Activated T-helper 9 cell treated with anti-CD3 and anti-CD28 coated beads, Interleukin-2, amount 50 U/mL, for 16 hours (primary cell): ENCODE measurements around the gene RNF19B.
"Not testable (repeated sequence)": the region's sequence is repeated elsewhere in the genome, so short reads cannot be mapped to it uniquely, and the experiment has no call there.

Experiments
- DNase-seq: peaks from one replicate; pipeline ENCODE4 v3.0.0-alpha.2; 2020; ENCODE audit warnings: low read depth

Gene RNF19B

GRCh38 chr1:32928285-32928684, 36.3 kb downstream of the RNF19B start:
- DNase-seq: no peak

- DNase-seq: no peak
Observed at GRCh38 chr1:32927441-32927840, 37.2 kb downstream of the RNF19B start.

DNA sequence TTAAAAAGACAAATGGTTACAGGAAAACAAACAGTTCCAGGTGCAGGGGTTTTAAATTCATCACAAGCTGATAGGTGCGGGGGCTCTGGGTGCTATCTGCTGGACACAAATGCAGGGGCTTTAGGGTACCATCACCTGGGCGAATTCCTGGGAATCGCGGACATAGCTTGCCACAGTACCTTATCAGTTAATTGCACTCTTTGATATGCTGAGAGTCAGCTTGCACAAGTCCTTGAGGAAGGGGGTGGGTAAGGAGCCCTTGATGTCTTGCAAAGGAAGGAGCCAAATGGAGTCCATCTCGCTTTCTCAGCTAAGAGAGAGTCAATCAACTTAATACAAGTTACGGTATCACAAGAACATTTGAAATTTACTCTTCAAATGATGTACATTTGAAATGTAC, 38.0 kb downstream of the RNF19B start:
- DNase-seq: no peak

DNA sequence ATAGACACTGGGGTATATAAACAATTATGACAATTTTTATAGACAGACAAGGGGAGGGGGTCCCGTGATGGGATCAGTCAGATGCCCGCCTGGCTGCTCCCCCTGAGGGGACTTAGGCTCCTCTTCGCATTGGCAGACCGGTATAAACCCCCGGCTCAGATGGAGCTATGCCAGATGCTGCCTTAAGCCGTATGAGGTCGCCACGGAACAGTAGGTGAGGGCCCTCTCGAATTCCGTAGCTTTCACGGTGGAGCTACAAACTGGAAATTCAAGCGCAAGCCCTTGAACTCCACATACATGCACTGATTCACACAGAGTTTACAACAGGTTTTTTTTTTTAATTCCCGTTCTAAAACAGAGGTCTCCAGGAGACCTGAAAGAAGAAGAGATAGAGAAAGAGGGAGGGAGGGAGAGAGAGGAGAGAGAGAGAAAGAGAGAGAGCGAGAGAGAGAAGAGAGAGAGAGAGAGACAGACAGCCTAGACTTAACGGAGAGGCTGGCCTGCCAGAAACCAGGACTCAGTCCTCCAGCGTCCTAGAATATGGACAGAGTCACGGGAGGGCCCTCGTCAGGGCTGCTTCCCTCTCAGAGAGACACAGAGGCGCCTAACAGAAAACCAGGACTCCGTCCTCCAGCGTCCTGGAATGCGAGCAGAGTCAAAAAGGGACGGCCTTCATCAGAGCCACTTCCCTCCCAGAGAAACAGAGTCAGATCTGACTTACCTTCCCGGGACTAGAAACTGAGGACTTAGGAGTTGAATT, 39.0 kb downstream of the RNF19B start:
- DNase-seq: no peak

DNA sequence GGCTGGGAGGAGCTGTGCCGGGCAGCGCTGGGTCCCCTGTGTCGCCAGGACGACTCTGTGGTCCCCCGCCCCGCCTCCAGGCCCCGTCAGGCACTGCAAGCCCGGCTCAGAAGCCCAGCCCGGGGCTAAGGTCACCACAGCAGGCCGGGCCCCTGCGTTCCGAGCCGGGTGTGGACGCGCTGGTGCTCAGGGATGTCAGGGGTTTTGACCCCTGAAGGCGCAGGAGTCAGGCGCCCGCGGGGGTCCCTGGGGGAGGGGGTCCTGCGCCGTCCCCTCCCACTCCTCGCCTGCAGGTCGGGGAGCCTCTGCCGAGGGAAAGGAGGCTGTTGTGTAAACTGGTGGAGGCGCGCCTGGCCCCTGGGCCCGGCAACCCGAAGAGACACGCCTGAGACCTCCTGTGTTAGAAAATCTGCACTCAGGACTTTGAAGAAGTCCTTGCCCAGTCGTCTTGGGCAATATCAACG, 39.7 kb downstream of the RNF19B start:
- DNase-seq: no peak

DNA sequence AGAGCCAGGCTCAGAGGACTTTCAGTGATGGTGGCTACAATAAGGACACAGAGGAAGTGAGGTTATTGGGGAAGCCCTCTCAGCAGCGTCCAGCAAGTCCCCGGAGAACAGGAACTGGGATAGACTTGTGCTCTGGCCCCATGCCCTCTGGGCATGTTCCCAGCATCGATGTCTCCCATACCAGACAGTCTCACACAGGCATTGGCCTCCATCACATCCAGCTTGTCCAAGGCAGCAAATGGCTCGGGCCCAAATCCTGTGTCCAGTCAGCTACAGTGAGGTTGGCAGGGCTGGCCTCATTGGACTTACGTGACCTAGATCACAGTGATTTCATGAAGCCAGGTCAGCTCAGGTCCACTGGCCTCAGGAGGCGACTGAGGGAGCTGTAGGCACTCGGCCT, 43.8 kb downstream of the RNF19B start:
- no peak for DNase-seq

GRCh38 chr1:32919811-32920733, 44.5 kb downstream of the RNF19B start:
- DNase-seq: no peak

- DNase-seq: no peak
Observed at GRCh38 chr1:32918179-32918578, 46.4 kb downstream of the RNF19B start.

DNA sequence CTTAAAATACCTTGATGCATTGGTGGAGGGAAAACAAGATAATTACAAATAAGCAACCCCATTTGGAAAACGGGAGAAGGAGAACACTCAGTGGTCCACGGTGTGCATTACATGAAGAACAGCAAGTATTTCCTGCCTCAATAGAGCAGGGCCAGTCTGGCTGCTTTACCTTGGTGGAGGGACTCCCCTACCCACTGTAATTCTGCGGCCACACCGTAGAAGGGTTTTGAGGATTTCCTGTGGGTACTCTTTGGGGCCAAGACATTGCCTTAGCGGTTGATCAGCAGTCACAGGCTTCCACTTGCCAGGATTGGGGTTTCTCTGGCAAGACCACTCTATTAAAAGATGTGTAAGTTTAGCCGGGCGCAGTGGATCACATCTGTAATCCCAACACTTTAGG, 47.1 kb downstream of the RNF19B start:
- no peak for DNase-seq

DNA sequence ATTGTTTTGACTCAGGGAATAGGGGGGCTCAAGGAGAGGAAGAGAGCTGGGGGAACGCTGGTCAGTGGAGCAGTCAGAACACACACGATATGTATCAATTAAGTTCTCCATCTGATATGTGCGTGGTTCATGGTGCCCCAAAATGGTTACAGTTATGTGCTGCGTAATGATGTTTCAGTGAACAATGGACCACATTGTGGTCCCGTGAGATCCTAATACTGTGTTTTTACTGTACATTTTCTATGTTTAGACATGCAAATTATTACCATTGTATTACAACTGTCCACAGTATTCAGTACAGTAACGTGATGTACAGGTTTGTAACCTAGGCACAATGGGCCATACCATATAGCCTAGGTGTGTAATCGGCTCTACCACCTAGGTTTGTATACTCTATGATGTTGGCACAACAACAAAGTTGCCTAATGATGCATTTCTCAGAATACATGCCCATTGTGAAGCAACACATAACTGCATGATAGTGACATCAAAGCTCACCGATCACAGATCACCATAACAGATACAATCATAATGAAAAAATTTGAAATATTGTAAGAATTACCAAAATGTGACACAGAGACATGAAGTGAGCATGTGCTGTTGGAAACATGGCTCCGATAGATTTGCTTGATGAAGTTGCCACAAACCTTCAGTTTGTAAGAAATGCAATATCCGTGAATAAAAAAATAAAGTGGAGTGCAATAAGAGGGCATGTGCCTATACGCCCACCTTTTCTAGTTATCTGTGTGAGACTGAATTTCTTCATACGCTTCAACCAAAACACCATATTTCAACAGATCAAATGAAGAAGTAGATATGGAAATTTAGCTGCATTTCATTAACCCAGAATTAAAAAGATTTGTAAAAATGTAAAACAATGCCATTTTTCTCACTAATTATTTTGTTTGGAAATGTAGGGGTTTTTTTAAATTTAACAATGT, 48.6 kb downstream of the RNF19B start:
- no peak for DNase-seq

- no peak for DNase-seq
Observed at GRCh38 chr1:32910319-32910718, 54.3 kb downstream of the RNF19B start.

GRCh38 chr1:32907435-32907834, 57.2 kb downstream of the RNF19B start:
- DNase-seq: no peak

DNA sequence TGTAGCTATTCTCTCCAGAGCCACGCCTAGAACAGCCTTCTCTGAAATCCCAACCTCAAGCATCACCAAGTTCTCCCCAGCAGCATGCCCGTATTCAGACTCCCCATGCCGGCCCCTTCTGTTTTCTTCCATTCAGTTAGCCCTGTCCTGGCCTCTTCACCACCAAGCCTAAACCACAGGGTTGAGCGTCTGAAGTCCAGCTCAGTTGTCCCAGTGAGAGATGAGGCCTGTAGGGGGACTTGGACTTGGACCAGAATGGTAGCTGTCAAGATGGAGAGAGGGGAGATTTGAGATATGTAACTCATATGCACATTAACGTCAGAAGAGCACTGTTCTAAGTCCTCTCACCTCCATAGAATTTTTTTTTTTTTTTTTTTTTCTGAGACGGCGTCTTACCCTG, 58.0 kb downstream of the RNF19B start:
- DNase-seq: no peak

DNA sequence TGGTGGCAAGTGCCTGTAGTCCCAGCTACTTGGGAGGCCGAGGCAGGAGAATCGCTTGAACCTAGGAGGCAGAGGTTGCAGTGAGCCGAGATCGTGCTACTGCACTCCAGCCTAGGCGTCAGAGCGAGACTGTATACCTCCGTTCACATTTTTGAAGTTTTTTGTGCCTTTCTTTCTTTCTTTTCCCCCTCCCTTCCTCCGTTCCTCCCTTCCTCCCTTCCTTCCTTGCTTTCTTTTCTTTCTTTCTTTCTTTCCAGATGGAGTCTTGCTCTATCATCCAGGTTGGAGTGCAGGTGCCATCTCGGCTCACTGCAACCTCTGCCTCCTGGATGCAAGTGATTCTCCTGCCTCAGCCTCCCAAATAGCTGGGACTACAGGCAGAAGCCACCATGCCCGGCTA, 59.0 kb downstream of the RNF19B start:
- DNase-seq: not testable (repeated sequence)

DNA sequence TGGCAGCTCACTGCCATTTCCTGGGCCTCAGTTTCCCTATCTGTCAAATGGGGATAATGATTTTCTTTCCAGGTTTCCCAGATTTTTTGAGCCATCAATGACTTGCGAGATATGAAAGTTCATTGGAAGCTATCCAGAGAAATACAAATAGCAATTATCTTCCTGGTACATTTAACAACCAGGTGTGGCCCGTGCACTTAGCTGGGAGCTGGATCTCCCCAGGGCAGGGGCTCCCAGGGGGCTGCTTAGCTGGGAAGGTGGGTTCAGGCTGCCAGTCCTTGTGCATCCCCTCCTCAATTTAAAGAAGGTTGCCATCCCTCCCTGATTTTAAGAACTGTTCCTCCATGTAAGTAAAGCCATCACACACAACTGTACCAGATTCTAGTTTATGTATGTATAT, 59.8 kb downstream of the RNF19B start:
- DNase-seq: no peak

GRCh38 chr1:32903991-32904785, 60.4 kb downstream of the RNF19B start:
- no peak for DNase-seq

DNA sequence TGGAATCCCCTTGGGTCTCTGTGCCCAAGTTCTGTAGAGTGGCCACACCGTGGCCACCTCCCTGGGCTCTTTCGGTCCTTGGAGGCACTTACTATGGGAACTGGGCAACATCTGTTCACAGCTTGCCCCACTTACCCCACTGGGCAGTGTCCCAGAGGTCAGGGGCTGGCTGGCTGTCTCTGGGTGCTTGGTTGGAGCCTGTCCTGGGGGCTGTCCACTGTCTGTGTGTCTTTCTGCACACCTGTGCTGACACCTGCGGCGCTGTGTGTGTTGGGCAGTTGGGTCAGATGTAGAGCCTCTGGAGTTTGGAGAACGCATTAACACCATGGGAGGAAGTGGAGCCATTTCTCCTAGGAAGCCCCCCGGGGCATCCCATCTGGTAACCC, 62.1 kb downstream of the RNF19B start:
- DNase-seq: no peak

- DNase-seq: no peak
Observed at GRCh38 chr1:32901823-32902534, 62.6 kb downstream of the RNF19B start.

GRCh38 chr1:32900956-32901822, 63.4 kb downstream of the RNF19B start, which contains the start of gene TMEM54:
Gene TMEM54, minus strand, starts transcription at chr1:32901389. Its CDS starts 151 bp downstream, at chr1:32901238.
- DNase-seq: no peak
